AG04449 (cell line): Measurements from ENCODE around the gene CCDC187.

ENCODE experiments used
- CTCF ChIA-PET: fragments of 350-600 bp; formaldehyde crosslinking; extraction: SDS; loops from one replicate; lab custom pipeline; 2021; ENCODE audit warnings: antibody characterized with exemption; lab: Yijun Ruan, JAX
- POLR2A ChIA-PET: fragments of 400-600, 350-600 bp; formaldehyde crosslinking; extraction: SDS; loops from one replicate; lab custom pipeline; 2020; ENCODE audit warnings: antibody characterized with exemption, inconsistent platforms; lab: Yijun Ruan, JAX
- DNase-seq: peaks from one replicate; pipeline ENCODE4 v3.0.0-alpha.2; 2010; ENCODE audit warnings: low read depth, low spot score
- H3K4me3 ChIP-seq: 2 replicates; pipeline ENCODE4 v1.5.1; 2011; ENCODE audit warnings: low read depth, mild to moderate bottlenecking, control low read depth, low read length
- CTCF ChIP-seq: IDR thresholded peaks from one replicate; pipeline ENCODE4 v1.5.1; 2011; ENCODE audit warnings: mild to moderate bottlenecking, moderate library complexity, low read length, control low read depth, inconsistent platforms; ENCODE audit not compliant: insufficient read depth; ENCODE audit errors: missing control alignments

The CCDC187 gene

GRCh38 chr9:136255896-136256890 is 47.7 kb downstream of the CCDC187 start:
- TF ChIP-seq CTCF = no peak
- no peak for DNase-seq
- ChIA-PET CTCF (interaction anchor here (1.1 to 1.6 kb wide), 4 partner anchors 11 to 36 kb away, joined by 3 to 4 read pairs (median 3); no protein-coding TSS in a partner anchor), POLR2A (interaction anchor here (0.6 kb wide), 1 partner anchor 48 kb away, joined by 3 read pairs; no protein-coding TSS in a partner anchor)
- H3K4me3 ChIP-seq = no peak overlapping the region

- no peak for TF ChIP-seq CTCF
- no peak for DNase-seq
- CTCF ChIA-PET = no interaction called here
- POLR2A ChIA-PET = no interaction called here
- no peak overlapping the region for H3K4me3 ChIP-seq
These were observed 48.7 kb downstream of the CCDC187 start for GRCh38 chr9:136255166-136255538.

- H3K4me3 ChIP-seq = no peak overlapping the region
- no peak for DNase-seq
- POLR2A ChIA-PET = no interaction called here
- TF ChIP-seq CTCF = no peak
- CTCF ChIA-PET = no interaction called here
These were observed 49.3 kb downstream of the CCDC187 start for GRCh38 chr9:136254381-136255165.

GRCh38 chr9:136253246-136254130 is 50.4 kb downstream of the CCDC187 start:
- no peak overlapping the region for H3K4me3 ChIP-seq
- POLR2A ChIA-PET = no interaction called here
- no peak for DNase-seq
- TF ChIP-seq CTCF = no peak
- CTCF ChIA-PET = interaction anchor here (0.9 kb wide), 1 partner anchor 28 kb away, joined by 3 read pairs; no protein-coding TSS in a partner anchor

- POLR2A ChIA-PET = no interaction called here
- DNase-seq = no peak
- TF ChIP-seq CTCF = no peak
- CTCF ChIA-PET = interaction anchor here (0.9 kb wide), 1 partner anchor 27 kb away, joined by 3 read pairs; no protein-coding TSS in a partner anchor
- H3K4me3 ChIP-seq = no peak overlapping the region
These were observed 51.0 kb downstream of the CCDC187 start for GRCh38 chr9:136252846-136253245.
